ENCODE results near the gene CCR3.

CCR3 gene

GRCh38 chr3:46314517-46314916 is 72.3 kb downstream of the CCR3 start:
- H3K27ac ChIP-seq (ENCODE audit: low read depth, low read length), result no peak overlapping the region
- no peaks in the 10 kb centered on the region for H3K36me3 ChIP-seq (ENCODE audit: low read length)
- no peaks in the 10 kb centered on the region for H3K27me3 ChIP-seq (ENCODE audit: low read length)
- TF ChIP-seq CTCF (IDR thresholded peaks at IDR 0.05; ENCODE audit: insufficient read depth, low read length, poor library complexity, severe bottlenecking) (no peak), EZH2phosphoT487 (conservative IDR thresholded peaks at IDR 0.05; ENCODE audit: low read length) (no peak)
- H3K9me2 ChIP-seq (replicated peaks; ENCODE audit: insufficient read depth, low read length), result no peaks in the 10 kb centered on the region
- H3K4me3 ChIP-seq (ENCODE audit: insufficient read depth, low read length, poor library complexity, severe bottlenecking), result no peak overlapping the region
- no peak overlapping the region for H2AFZ ChIP-seq (ENCODE audit: low read depth, low read length, severe bottlenecking)
- H3K9me3 ChIP-seq (ENCODE audit: insufficient read depth, low read length), result no peaks in the 10 kb centered on the region
- H3K9ac ChIP-seq (ENCODE audit: low read length), result no peak overlapping the region
- no peak overlapping the region for H3K4me2 ChIP-seq (ENCODE audit: low read depth, low read length, poor library complexity, severe bottlenecking)
- no peaks in the 10 kb centered on the region for H4K20me1 ChIP-seq (ENCODE audit: low read depth, low read length)
- no peaks in the 10 kb centered on the region for H3K79me2 ChIP-seq (ENCODE audit: insufficient read depth, low read length)
- no peaks in the 10 kb centered on the region for H3F3A ChIP-seq (ENCODE audit: insufficient read depth)

DNA sequence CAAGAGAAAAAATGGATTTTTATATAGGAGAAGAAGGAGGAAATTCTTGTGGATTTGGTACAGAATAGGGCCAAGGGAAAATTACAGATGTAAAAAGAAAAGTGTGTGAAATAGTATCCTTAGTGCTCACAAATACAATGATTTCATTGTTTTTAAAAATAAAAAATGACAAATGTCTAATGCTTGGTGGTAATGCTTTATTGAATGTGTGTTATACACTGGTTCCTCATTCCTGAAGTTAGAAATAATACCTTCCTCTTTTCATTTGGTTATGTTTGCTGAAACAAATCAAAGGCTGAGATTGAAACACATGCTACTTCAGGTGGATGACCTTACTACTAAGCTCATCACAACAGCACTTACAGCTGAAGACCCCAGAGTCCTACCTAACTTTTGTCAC is 73.9 kb downstream of the CCR3 start:
- TF ChIP-seq CTCF (IDR thresholded peaks at IDR 0.05; ENCODE audit: insufficient read depth, low read length, poor library complexity, severe bottlenecking), result no peak
- no peak for TF ChIP-seq EZH2phosphoT487 (conservative IDR thresholded peaks at IDR 0.05; ENCODE audit: low read length)
- Histone ChIP-seq H3F3A (ENCODE audit: insufficient read depth) (no peaks in the 10 kb centered on the region), H3K79me2 (ENCODE audit: insufficient read depth, low read length) (no peaks in the 10 kb centered on the region), H4K20me1 (ENCODE audit: low read depth, low read length) (no peaks in the 10 kb centered on the region), H3K27me3 (ENCODE audit: low read length) (no peaks in the 10 kb centered on the region), H2AFZ (ENCODE audit: low read depth, low read length, severe bottlenecking) (no peak overlapping the region), H3K9me2 (replicated peaks; ENCODE audit: insufficient read depth, low read length) (no peaks in the 10 kb centered on the region), H3K4me2 (ENCODE audit: low read depth, low read length, poor library complexity, severe bottlenecking) (no peak overlapping the region), H3K9ac (ENCODE audit: low read length) (no peak overlapping the region), H3K9me3 (ENCODE audit: insufficient read depth, low read length) (no peaks in the 10 kb centered on the region), H3K27ac (ENCODE audit: low read depth, low read length) (no peak overlapping the region), H3K4me3 (ENCODE audit: insufficient read depth, low read length, poor library complexity, severe bottlenecking) (no peak overlapping the region), H3K36me3 (ENCODE audit: low read length) (no peaks in the 10 kb centered on the region)
